Stomach (tissue), 4 donors: ENCODE results near the gene RAB5B.
A peak's percentile ranks its signal among the peaks of the same experiment; 100 is the strongest.

ENCODE experiments used
- POLR2A ChIP-seq, 4 donors: fragments of 450-650 bp; IDR thresholded peaks; one replicate each; pipeline ENCODE4 v1.6.1; 2016; ENCODE audit warnings: antibody characterized with exemption in 4 of 4, control low read depth in 2 of 4, mild to moderate bottlenecking in 1 of 4, moderate library complexity in 1 of 4
- TF ChIP-seq, protein P1 (sequence below), 7 experiments: fragments of 450-650 bp in 4 of 7; fragments of 200-600 bp in 3 of 7; sonication (generic) in 3 of 7; IDR thresholded peaks; one replicate each; pipeline ENCODE4 v1.5.1; 2016 to 2019; ENCODE audit warnings: antibody characterized with exemption in 7 of 7, control low read depth in 2 of 7, mild to moderate bottlenecking in 1 of 7

DNA sequence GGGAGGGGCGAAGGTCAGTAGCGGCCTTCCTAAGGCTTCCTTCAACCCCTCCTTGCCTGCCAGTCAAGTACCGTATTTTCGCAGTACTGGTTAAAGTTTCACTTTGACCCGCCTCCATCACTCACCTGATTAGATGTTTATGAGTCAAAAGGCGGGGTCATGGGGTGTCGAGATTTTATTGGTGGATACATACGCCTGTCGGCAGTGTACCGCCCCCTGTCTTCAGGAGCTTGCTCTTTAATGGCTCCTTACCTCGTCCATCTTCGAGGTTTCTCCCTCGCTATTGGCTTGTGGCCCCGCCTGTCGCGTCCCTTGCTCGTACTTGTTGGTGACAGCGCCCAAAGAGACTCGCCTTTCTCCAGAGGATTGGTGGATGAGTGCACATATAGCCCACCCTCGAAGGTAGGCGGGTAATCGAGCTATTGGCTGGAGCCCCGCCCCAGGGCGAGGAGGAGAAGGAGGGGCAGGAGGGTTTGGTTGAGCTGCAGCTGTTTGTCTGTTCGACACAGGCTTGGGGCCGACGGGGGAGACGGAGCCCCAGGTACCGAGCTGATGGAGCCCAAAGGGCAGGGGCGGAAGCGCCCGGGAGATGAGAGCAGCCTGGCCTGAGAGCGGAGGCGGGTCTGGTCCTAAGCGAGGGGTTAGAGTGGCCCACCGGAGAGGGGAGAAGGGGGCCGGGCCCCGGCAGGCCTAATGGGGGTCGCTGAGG, at the start of gene RAB5B:
- TF ChIP-seq, protein P1, sequence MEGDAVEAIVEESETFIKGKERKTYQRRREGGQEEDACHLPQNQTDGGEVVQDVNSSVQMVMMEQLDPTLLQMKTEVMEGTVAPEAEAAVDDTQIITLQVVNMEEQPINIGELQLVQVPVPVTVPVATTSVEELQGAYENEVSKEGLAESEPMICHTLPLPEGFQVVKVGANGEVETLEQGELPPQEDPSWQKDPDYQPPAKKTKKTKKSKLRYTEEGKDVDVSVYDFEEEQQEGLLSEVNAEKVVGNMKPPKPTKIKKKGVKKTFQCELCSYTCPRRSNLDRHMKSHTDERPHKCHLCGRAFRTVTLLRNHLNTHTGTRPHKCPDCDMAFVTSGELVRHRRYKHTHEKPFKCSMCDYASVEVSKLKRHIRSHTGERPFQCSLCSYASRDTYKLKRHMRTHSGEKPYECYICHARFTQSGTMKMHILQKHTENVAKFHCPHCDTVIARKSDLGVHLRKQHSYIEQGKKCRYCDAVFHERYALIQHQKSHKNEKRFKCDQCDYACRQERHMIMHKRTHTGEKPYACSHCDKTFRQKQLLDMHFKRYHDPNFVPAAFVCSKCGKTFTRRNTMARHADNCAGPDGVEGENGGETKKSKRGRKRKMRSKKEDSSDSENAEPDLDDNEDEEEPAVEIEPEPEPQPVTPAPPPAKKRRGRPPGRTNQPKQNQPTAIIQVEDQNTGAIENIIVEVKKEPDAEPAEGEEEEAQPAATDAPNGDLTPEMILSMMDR (IDR thresholded peaks at IDR 0.05): peak in 3 of 7 experiments; percentile 31 to 52 (median 50)
- peak in 2 of 4 donors; percentile 94 to 96 for TF ChIP-seq POLR2A (IDR thresholded peaks at IDR 0.05)
